Cardiac fibroblast (primary cell): Measurements from ENCODE around the gene SLC38A2.

Source experiments
- DNase-seq, 2 donors: peaks; one replicate each; pipeline versions ENCODE4 v3.0.0 to v3.0.0-alpha.2; 2010; ENCODE audit warnings: low read depth in 2 of 2
- H3K4me3 ChIP-seq, 2 donors: replicated peaks in 1 of 2; 1 replicate in 1 of 2; 2 replicates in 1 of 2; pipeline ENCODE4 v1.5.1; 2011; ENCODE audit warnings: low read depth in 2 of 2, low read length in 2 of 2, mild to moderate bottlenecking in 2 of 2, moderate library complexity in 1 of 2
- TF ChIP-seq, protein P1 (sequence below): IDR thresholded peaks from one replicate; pipeline ENCODE4 v1.5.1; 2011; ENCODE audit warnings: low read depth, mild to moderate bottlenecking, low read length, inconsistent platforms

The SLC38A2 gene

DNA sequence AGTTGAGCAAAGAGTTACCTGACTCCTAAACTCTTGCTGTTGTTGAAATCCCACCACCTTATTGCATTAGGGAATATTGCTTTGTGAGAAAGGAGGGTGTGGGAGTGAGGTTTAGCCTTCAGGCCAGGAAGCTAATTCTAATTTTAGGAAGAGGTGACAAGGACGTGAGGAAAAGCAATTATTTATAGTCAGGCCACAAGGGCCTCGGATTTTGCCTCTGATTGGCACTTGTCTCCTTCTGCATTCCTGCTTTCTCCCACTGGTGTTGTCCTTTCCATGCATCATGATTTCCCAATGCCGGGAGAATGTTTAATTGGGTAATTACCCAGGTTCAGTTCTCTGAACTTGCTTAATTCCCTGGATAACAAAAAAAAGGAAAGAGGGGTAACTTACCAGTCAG, 37.9 kb upstream of the SLC38A2 start:
- H3K4me3 ChIP-seq, result no peak overlapping the region
- DNase-seq, result no peak
- TF ChIP-seq, protein P1, sequence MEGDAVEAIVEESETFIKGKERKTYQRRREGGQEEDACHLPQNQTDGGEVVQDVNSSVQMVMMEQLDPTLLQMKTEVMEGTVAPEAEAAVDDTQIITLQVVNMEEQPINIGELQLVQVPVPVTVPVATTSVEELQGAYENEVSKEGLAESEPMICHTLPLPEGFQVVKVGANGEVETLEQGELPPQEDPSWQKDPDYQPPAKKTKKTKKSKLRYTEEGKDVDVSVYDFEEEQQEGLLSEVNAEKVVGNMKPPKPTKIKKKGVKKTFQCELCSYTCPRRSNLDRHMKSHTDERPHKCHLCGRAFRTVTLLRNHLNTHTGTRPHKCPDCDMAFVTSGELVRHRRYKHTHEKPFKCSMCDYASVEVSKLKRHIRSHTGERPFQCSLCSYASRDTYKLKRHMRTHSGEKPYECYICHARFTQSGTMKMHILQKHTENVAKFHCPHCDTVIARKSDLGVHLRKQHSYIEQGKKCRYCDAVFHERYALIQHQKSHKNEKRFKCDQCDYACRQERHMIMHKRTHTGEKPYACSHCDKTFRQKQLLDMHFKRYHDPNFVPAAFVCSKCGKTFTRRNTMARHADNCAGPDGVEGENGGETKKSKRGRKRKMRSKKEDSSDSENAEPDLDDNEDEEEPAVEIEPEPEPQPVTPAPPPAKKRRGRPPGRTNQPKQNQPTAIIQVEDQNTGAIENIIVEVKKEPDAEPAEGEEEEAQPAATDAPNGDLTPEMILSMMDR, result no peak

GRCh38 chr12:46409974-46410373, 37.4 kb upstream of the SLC38A2 start:
- TF ChIP-seq, protein P1, result no peak
- no peak overlapping the region for H3K4me3 ChIP-seq
- DNase-seq, result no peak

DNA sequence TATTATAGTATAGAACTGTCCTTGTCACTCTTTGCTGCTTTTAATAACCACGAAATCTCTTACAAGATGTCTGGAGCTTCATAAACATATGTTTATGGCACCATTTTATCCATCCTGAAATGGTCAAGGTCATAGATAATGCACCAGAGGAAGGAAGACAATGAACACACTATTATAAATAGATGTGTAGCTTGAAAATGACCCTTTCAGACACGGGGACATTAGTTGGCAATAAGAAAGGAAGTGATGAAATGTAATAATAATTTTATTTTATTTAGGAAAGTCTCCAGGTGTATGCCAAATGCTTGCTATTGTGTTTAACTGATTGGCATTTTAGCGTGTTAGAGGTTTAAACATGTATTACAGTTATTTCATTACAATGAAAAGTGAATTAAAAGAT, 36.8 kb upstream of the SLC38A2 start:
- DNase-seq, result no peak
- TF ChIP-seq, protein P1, result no peak
- no peak overlapping the region for H3K4me3 ChIP-seq

- TF ChIP-seq, protein P1, result no peak
- no peak overlapping the region for H3K4me3 ChIP-seq
- DNase-seq, result no peak
Observed at GRCh38 chr12:46408441-46408840, 35.9 kb upstream of the SLC38A2 start.

GRCh38 chr12:46407361-46407760, 34.8 kb upstream of the SLC38A2 start:
- no peak overlapping the region for H3K4me3 ChIP-seq
- TF ChIP-seq, protein P1, result no peak
- DNase-seq, result no peak

DNA sequence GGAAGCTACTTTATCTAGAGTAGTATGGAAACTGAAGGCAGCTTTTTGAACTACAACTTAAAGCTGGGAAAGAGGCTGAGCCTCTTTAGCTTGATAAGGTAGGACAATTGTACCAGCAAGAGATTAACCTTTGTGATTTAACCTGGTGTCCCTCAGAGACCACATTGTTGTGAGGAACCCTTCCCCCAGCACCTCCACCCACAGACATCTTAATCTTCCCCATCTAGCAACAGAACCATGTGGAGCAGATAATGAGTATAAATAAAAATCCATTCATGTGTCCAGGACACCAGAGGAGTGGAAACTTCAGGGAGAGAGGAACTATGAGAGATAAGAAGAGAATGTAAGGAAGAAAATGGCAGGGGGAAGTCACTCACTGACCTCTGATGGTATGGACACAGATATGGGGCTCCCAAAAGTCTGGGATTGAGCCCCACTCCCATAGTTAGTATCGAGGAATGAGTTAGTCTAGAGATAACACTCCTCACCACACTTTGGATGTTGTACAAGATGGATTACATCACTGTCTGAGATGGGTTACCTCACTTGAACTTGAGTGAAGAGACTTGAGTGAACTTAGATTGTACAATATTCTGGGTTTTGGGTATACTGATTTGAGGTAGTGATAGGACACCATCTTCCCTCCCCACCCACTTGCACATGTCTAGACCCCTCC, 33.9 kb upstream of the SLC38A2 start:
- TF ChIP-seq, protein P1, result no peak
- H3K4me3 ChIP-seq, result no peak overlapping the region
- DNase-seq, result peak in 1 of 2 donors; percentile 53

GRCh38 chr12:46404733-46405132, 32.2 kb upstream of the SLC38A2 start:
- TF ChIP-seq, protein P1, result no peak
- DNase-seq, result peak in 1 of 2 donors; percentile 53
- no peak overlapping the region for H3K4me3 ChIP-seq
